Measurements from ENCODE around the gene DLX3. TPM values are rescaled to one million over a fixed set of nuclear protein-coding genes. Genes with fewer than 3 reads are reported as not detected.
A peak's percentile ranks its signal among the peaks of the same experiment; 100 is the strongest.

DLX3 gene
- total RNA-seq, 1 experiment from 2014 or later, result 0.18 TPM

GRCh38 chr17:49978501-49978900, 16.5 kb downstream of the DLX3 start:
- POLR2A ChIA-PET (ENCODE audit: unreplicated experiment), result no interaction called here
- peaks cover 26% of the 10 kb centered on the region for H3K27me3 ChIP-seq (ENCODE audit: low read length)
- ATAC-seq, result no peak
- H3K9me2 ChIP-seq (replicated peaks; ENCODE audit: low read length), result no peaks in the 10 kb centered on the region
- H3F3A ChIP-seq (ENCODE audit: low read length, unreplicated experiment), result no peaks in the 10 kb centered on the region
- DNase-seq, result no peak
- no peak overlapping the region for H3K9ac ChIP-seq (ENCODE audit: low read length)
- H3K36me3 ChIP-seq (ENCODE audit: low read depth, low read length), result no peaks in the 10 kb centered on the region
- no peaks in the 10 kb centered on the region for H3K79me2 ChIP-seq (ENCODE audit: low read length)
- H3K4me3 ChIP-seq (ENCODE audit: low read length), result no peak overlapping the region
- BruUV-seq (replicated peaks), result no TSS peak
- no peaks in the 10 kb centered on the region for H3K4me1 ChIP-seq (ENCODE audit: insufficient read depth, low read length)
- CTCF ChIA-PET, result no interaction called here
- H4K20me1 ChIP-seq (ENCODE audit: low read length), result no peaks in the 10 kb centered on the region
- no peak for TF ChIP-seq CTCF (conservative IDR thresholded peaks at IDR 0.05; ENCODE audit: low read depth, low read length)
- TF ChIP-seq EZH2phosphoT487 (IDR thresholded peaks at IDR 0.05; ENCODE audit: borderline replicate concordance, low read length), result no peak
- no peak for TF ChIP-seq EZH2 (IDR thresholded peaks at IDR 0.05; ENCODE audit: low read length, unreplicated experiment)
- no peak overlapping the region for H3K4me2 ChIP-seq (ENCODE audit: low read length)
- no peak overlapping the region for H3K27ac ChIP-seq (ENCODE audit: low read length)
- H3K9me3 ChIP-seq (ENCODE audit: low read length), result no peaks in the 10 kb centered on the region
- intact Hi-C loops (cut with micrococcal nuclease), result no loop called here
- H2AFZ ChIP-seq (ENCODE audit: low read length), result no peak overlapping the region

DNA sequence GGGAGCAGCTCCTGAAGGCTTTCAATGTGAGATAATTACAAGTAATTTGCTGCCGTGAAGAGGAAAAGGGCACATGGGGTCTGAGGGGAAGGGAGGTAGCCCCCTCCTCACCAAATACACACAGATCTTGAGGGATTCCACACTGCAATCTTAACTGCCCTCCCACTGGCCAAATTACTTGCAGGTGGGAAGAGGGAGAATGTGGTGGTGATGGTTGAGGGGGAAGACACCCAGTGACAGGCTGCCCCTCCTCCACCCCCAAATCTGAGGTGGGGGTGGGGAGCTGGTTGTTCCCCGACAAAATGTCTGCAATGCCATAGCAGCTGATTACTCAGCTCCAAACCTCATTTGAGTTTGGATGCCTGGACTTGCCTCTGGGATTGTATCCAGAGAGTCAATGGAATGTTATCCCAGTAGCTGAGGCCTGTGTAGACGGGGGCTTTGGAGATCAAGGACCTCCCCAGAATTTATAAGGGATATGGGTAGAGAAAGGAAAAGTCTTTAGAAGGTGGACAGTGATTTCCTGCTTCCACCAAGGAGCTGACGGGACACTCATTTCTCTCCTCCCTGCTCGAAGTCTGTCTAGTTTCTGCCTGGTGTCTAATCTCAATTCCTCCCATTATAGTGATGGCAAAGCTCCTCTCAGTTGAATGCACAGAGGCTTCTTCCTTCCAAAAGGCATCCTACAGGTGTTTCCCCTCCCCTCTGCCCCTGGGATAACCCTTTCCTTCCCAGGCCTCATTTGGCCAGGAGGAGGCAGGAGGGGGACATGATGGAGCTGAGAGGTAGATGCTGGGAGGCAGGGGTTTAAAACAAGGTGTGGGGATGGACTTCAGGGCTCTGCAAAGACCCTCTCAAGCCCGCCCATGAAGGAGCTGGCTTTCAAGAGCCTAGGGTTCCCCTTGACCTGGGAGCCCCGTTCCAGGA, 17.3 kb downstream of the DLX3 start:
- no peaks in the 10 kb centered on the region for H3F3A ChIP-seq (ENCODE audit: low read length, unreplicated experiment)
- no peaks in the 10 kb centered on the region for H3K4me1 ChIP-seq (ENCODE audit: insufficient read depth, low read length)
- ChIA-PET CTCF (no interaction called here), POLR2A (ENCODE audit: unreplicated experiment) (no interaction called here)
- no peak for ATAC-seq
- H3K27ac ChIP-seq (ENCODE audit: low read length), result no peak overlapping the region
- intact Hi-C loops (cut with micrococcal nuclease), result no loop called here
- H3K4me3 ChIP-seq (ENCODE audit: low read length), result no peak overlapping the region
- BruUV-seq (replicated peaks), result no TSS peak
- no peak for DNase-seq
- H4K20me1 ChIP-seq (ENCODE audit: low read length), result no peaks in the 10 kb centered on the region
- H3K79me2 ChIP-seq (ENCODE audit: low read length), result no peaks in the 10 kb centered on the region
- no peaks in the 10 kb centered on the region for H3K9me3 ChIP-seq (ENCODE audit: low read length)
- H3K9ac ChIP-seq (ENCODE audit: low read length), result no peak overlapping the region
- H3K4me2 ChIP-seq (ENCODE audit: low read length), result no peak overlapping the region
- H2AFZ ChIP-seq (ENCODE audit: low read length), result no peak overlapping the region
- H3K36me3 ChIP-seq (ENCODE audit: low read depth, low read length), result no peaks in the 10 kb centered on the region
- TF ChIP-seq EZH2 (IDR thresholded peaks at IDR 0.05; ENCODE audit: low read length, unreplicated experiment) (no peak), CTCF (conservative IDR thresholded peaks at IDR 0.05; ENCODE audit: low read depth, low read length) (0 out of 2 replicates have a peak, but pooled peaks have one; percentile 12), EZH2phosphoT487 (IDR thresholded peaks at IDR 0.05; ENCODE audit: borderline replicate concordance, low read length) (no peak)
- peaks cover 33% of the 10 kb centered on the region for H3K27me3 ChIP-seq (ENCODE audit: low read length)
- no peaks in the 10 kb centered on the region for H3K9me2 ChIP-seq (replicated peaks; ENCODE audit: low read length)

DNA sequence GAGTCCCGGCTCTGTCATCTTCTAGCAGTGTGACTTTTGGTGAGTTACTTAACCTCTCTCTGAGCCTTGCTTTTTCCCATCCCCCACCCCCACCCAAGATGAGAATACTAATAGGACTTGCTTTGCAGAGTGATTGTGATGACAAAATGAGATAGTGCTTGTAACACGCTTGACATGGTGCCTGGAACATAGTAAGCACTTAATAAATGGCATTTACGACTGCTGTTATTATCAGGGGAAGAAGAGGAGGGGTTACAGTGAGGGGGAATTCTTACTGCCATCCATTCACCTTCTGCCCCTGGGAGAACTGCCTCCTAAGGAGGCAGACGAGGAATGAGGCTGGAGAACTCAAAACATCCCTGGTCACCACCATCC, 18.2 kb downstream of the DLX3 start:
- ChIA-PET POLR2A (ENCODE audit: unreplicated experiment) (no interaction called here), CTCF (no interaction called here)
- Histone ChIP-seq H3K36me3 (ENCODE audit: low read depth, low read length) (no peaks in the 10 kb centered on the region), H2AFZ (ENCODE audit: low read length) (no peak overlapping the region), H3K9ac (ENCODE audit: low read length) (no peak overlapping the region), H3K9me2 (replicated peaks; ENCODE audit: low read length) (no peaks in the 10 kb centered on the region), H3K9me3 (ENCODE audit: low read length) (no peaks in the 10 kb centered on the region), H3K79me2 (ENCODE audit: low read length) (no peaks in the 10 kb centered on the region), H3K27me3 (ENCODE audit: low read length) (peaks cover 43% of the 10 kb centered on the region), H3K4me2 (ENCODE audit: low read length) (no peak overlapping the region), H3K4me3 (ENCODE audit: low read length) (no peak overlapping the region), H3K27ac (ENCODE audit: low read length) (no peak overlapping the region), H3F3A (ENCODE audit: low read length, unreplicated experiment) (no peaks in the 10 kb centered on the region), H3K4me1 (ENCODE audit: insufficient read depth, low read length) (no peaks in the 10 kb centered on the region), H4K20me1 (ENCODE audit: low read length) (no peaks in the 10 kb centered on the region)
- BruUV-seq (replicated peaks), result no TSS peak
- TF ChIP-seq EZH2phosphoT487 (IDR thresholded peaks at IDR 0.05; ENCODE audit: borderline replicate concordance, low read length) (no peak), CTCF (conservative IDR thresholded peaks at IDR 0.05; ENCODE audit: low read depth, low read length) (no peak), EZH2 (IDR thresholded peaks at IDR 0.05; ENCODE audit: low read length, unreplicated experiment) (no peak)
- ATAC-seq (no peak), DNase-seq (no peak)
- intact Hi-C loops (cut with micrococcal nuclease), result no loop called here
